ENCODE data around the gene MRPL58. TPM values are rescaled to one million over a fixed set of nuclear protein-coding genes. Genes with fewer than 3 reads are reported as not detected.

Gene MRPL58
- total RNA-seq, 4 donors from 2014 or later: 44.4 to 110 (median 61.6) TPM

- 0 to 2% methylated on average over 26 to 32 of the region's 51 CpGs for WGBS, 2 donors
- H3K4me3 ChIP-seq: peak within 1 kb of the TSS; percentile 62 to 94 (median 82)
- H3K27me3 ChIP-seq: no peaks in the 10 kb centered on the region
- peak; percentile 78 for DNase-seq
- no peaks in the 10 kb centered on the region for H3K9me3 ChIP-seq
- no peaks in the 10 kb centered on the region for H3K36me3 ChIP-seq
- intact Hi-C loops (cut with DNase I): no loop called here
- TF ChIP-seq CTCF (IDR thresholded peaks at IDR 0.05) (no peak), POLR2A (IDR thresholded peaks at IDR 0.05) (peak in 3 of 4 donors; percentile 66 to 96 (median 93))
- peak within 1 kb of the TSS; percentile 87 to 97 (median 94) for H3K27ac ChIP-seq
- H3K4me1 ChIP-seq: peaks cover 7 to 59% (median 24%) of the 10 kb centered on the region in 3 donors
Measured at GRCh38 chr17:74987418-74987908, 25.0 kb upstream of the MRPL58 start, which contains the start of gene CDR2L. Gene CDR2L (plus strand): TSS chr17:74987632. CDS start chr17:74988044, 412 bp downstream.

DNA sequence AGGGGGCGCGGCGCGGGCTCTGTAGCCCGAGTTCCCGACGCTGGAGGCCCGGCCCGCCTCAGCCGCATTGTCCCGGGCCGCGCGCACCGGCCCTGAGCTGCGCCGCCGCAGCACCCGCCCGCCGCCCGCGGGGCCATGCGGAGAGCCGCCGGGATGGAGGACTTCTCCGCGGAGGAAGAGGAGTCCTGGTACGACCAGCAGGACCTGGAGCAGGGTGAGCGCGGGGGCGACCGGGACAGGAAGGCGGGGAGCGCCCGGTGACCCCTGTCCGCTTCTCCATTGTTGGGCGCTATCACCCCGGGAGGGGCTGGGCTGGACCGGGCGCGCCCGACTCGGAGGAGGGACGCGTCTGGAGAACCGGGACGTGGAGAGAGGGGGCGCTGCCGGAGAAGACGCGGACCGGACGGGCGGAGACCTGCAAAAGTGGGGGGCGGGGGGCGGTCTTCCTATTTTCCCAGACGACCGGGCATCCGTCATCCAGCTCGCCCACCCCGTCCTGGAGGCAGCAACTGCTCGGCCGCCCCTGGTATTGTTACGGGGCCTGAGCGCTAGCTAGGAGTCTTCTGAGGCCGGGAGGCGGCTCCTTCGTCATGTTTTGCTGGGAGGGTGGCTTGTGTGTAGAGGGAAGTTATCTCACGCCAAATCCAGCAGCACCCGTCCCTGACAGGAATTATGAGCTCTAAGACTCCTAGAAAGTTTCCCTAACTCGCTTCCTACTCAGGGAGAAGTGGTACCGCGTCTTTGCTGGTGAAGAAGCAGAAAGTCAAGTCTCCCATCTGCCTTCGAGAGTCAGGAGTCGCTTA is 24.4 kb upstream of the MRPL58 start:
- Histone ChIP-seq H3K4me1 (peaks cover 13 to 63% (median 30%) of the 10 kb centered on the region in 3 donors), H3K9me3 (no peaks in the 10 kb centered on the region), H3K27ac (peak overlapping the region; percentile 87 to 97 (median 94)), H3K27me3 (no peaks in the 10 kb centered on the region), H3K4me3 (peak overlapping the region; percentile 62 to 94 (median 82)), H3K36me3 (no peaks in the 10 kb centered on the region)
- intact Hi-C loops (cut with DNase I): no loop called here
- peak in 1 of 4 donors; percentile 53 for TF ChIP-seq POLR2A (IDR thresholded peaks at IDR 0.05)
- peak; percentile 7 to 46 (median 34) for TF ChIP-seq CTCF (IDR thresholded peaks at IDR 0.05)
- no peak for DNase-seq
- WGBS, 2 donors: 17% methylated on average over 6 of the region's 76 CpGs; no CpG with 5 or more reads in 1 of the 2 donors

GRCh38 chr17:74990581-74991105 is 21.8 kb upstream of the MRPL58 start:
- Histone ChIP-seq H3K36me3 (no peaks in the 10 kb centered on the region), H3K27me3 (no peaks in the 10 kb centered on the region), H3K9me3 (no peaks in the 10 kb centered on the region), H3K27ac (peak overlapping the region in 2 of 4 donors; percentile 16 to 35), H3K4me1 (peaks cover 19 to 78% (median 35%) of the 10 kb centered on the region in 3 donors), H3K4me3 (no peak overlapping the region)
- no peak for DNase-seq
- intact Hi-C loops (cut with DNase I): no loop called here
- 79 to 84% methylated on average over 8 to 9 of the region's 10 CpGs for WGBS, 2 donors
- no peak for TF ChIP-seq POLR2A (IDR thresholded peaks at IDR 0.05)
- no peak for TF ChIP-seq CTCF (IDR thresholded peaks at IDR 0.05)

DNA sequence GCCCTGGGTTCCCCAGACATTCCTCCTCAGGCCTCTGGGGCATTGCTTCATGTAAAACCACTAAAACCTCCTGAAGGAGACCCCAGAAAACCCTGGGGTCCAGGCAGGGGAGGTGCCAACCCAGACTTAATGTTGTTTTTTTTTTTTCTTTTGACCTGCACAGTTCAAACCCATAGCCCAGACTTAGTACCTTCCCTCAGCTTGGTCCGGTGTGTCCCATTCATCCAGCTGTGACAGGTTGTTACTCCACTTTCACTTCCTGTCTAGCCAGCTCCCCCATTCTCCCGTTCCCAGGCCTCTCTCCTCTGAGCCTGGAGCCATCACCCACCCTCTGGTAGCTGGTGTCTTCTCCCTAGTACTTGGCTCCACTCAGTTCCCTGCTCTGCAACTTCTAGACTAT is 20.2 kb upstream of the MRPL58 start:
- 26 to 30% methylated on average over 2 of the region's 2 CpGs for whole genome bisulfite sequencing, 2 donors
- Histone ChIP-seq H3K27ac (peak overlapping the region; percentile 66 to 81 (median 72)), H3K9me3 (no peaks in the 10 kb centered on the region), H3K27me3 (no peaks in the 10 kb centered on the region), H3K4me1 (peaks cover 19 to 73% (median 30%) of the 10 kb centered on the region in 3 donors), H3K4me3 (no peak overlapping the region), H3K36me3 (no peaks in the 10 kb centered on the region)
- intact Hi-C loops (cut with DNase I): no loop called here
- no peak for DNase-seq
- no peak for TF ChIP-seq CTCF (IDR thresholded peaks at IDR 0.05)
- TF ChIP-seq POLR2A (IDR thresholded peaks at IDR 0.05): no peak

DNA sequence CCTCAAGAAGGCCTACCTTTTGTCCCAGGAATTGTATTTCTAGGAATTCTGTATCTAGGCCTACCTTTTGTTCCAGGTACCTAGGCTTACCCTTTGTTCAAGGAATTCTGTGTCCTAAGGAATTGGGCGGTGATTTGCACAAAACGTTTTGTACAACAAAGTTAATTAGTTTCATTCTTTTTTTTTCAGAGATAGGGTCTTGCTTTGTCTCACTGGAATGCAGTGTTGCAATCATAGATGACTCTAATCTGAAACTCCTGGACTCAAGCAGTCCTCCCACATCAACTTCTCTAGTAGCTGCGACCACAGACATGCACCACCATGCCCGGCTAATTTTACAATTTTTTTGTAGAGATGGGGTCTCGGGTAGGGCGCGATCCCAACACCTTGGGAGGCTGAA is 18.0 kb upstream of the MRPL58 start:
- 61 to 73% methylated on average over 4 to 7 of the region's 7 CpGs for WGBS, 2 donors
- intact Hi-C loops (cut with DNase I): no loop called here
- Histone ChIP-seq H3K36me3 (peaks cover 0 to 2% (median 0%) of the 10 kb centered on the region in 3 donors), H3K4me1 (peaks cover 19 to 52% (median 24%) of the 10 kb centered on the region in 3 donors), H3K27ac (no peak overlapping the region), H3K9me3 (no peaks in the 10 kb centered on the region), H3K4me3 (no peak overlapping the region), H3K27me3 (no peaks in the 10 kb centered on the region)
- no peak for DNase-seq
- TF ChIP-seq CTCF (IDR thresholded peaks at IDR 0.05) (no peak), POLR2A (IDR thresholded peaks at IDR 0.05) (no peak)

All from esophagus squamous epithelium (tissue), 5 donors.